ENCODE measurements around the gene CCDC82.
"Not testable (repeated sequence)": the region's sequence is repeated elsewhere in the genome, so short reads cannot be mapped to it uniquely, and the experiment has no call there.

Gene CCDC82

DNA sequence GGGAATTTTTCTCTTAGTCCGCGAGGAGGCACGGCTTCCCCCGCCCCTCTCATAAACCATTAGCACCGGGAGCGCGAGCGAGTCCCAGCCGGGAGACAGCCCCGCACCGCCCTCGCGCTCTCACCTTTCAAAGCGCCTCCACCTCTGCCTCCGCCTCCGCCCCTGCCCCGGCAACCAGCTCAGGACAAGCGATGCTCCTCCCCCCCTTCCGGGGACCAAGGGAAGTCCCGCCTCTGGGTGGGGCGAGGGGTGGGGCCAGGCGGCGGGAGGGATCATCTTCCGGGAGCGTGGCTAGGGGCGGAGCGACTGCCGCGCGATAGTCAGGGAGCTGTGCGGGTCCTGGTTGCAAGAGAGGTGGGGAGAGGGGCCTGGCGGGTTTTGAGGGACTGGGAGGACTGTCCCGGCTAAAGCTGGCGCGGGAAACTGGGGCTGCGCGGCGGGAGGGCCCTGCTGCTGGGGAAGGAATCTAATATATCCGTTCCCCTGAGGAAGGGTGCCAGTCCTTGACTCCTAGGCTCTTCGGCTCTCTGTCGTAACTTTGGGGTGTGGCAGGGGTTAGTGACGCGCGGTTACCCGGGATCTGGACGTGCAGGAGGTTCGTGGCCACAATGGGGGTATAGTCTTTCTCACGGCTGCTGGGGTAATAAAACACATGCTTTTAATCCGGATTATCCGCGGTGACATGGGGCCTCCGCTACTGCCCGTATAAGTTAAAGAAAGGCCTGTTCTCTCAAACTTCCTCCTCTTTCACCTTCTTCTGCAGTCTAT lies at the start of gene CCDC82, which contains the start of gene JRKL:
Gene CCDC82, minus strand, starts transcription at position 193 of the 768 bp plus-strand sequence. CDS start 5,165 bp downstream, outside the sequence.
Gene JRKL, plus strand, starts transcription at position 294 of the 768 bp plus-strand sequence. CDS start 637 bp downstream, outside the sequence.
- H3K27ac ChIP-seq: peak within 1 kb of the TSS; percentile 72
- peak; percentile 73 for DNase-seq (ENCODE audit: low read depth, low spot score)

DNA sequence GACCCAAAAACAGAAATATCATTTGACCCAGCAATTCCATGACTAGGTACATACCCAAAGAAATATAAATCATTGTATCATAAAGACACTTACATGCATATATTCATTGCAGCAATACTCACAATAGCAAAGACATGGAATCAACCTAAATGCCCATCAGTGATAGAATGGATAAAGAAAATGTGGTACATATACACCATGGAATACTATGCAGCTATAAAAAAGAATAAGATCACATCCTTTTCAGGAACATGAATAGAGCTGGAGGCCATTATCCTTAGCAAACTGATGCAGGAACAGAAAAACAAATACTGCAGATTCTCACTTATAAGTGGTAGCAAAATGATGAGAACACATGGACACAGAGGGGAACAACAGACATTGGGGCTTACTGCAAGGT lies 42.9 kb upstream of the CCDC82 start:
- not testable (repeated sequence) for H3K27ac ChIP-seq; DNase-seq (ENCODE audit: low read depth, low spot score)

DNA sequence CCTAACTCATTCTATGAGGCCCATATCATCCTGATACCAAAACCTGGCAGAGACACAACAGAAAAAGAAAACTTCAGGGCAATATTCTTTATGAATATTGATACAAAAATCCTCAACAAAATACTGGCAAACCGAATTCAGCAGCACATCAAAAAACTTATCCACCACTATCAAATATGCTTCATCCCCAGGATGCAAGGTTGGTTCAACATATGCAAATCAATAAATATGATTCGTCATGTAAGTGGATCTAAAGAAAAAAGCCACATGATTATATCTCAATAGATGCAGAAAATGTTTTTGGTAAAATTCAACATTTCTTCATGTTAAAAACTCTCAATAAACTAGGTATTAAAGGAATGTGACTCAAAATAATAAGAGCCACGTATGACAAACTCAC lies 41.0 kb upstream of the CCDC82 start:
- DNase-seq (ENCODE audit: low read depth, low spot score): no peak
- no peak overlapping the region for H3K27ac ChIP-seq

- no peak for DNase-seq (ENCODE audit: low read depth, low spot score)
- H3K27ac ChIP-seq: no peak overlapping the region
Measured at GRCh38 chr11:96424693-96425092, 35.0 kb upstream of the CCDC82 start.

DNA sequence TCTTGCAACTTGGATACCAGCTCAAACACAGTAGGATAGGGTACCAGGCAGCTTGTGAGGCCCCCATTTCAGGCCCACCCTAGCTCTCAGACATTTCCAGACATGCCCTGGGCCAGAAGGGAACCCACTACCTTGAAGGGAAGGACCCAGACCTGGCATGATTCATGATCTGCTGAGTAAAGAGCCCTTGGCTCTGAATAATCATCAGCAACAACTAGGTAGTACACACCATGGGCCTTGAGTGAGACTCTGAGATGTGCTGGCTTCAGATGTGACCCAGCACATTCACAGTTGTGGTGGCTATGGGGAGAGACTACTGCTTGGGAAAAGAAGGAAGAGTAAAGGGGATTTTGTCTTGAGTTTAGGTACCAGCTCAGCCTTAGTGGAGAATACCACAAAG lies 23.7 kb upstream of the CCDC82 start:
- no peak overlapping the region for H3K27ac ChIP-seq
- DNase-seq (ENCODE audit: low read depth, low spot score): no peak

DNA sequence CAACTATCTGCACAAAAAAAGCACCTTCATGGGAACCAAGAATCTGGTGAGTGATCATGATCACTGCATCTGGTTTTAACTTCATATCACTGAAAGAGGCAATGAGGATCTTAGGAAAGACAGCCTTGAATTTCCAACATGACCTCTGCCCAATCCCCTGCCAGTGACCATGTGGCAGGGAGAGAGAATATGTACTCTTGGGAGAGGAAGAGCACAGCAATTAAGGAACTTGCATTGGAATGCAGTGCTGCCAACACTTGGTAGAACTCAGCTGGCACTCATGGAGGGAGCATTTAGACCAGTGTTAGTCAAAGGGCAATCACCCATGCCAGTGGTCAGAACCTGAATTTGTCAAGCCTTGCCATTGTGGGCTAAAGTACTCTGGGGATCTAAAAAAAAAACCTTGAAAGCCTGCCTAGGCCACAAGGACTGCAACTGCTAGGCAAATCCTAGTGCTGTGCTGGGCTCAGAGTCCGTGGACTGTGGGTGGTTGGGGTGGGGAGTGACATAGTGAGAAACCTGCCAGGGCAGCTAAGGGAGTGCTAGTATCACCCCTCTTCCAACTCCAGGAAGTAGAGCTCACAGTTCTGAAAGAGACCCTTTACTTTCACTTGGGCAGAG lies 23.2 kb upstream of the CCDC82 start:
- no peak for DNase-seq (ENCODE audit: low read depth, low spot score)
- H3K27ac ChIP-seq: no peak overlapping the region

- H3K27ac ChIP-seq: peak overlapping the region; percentile 48
Measured at GRCh38 chr11:96411412-96411811, 21.7 kb upstream of the CCDC82 start.

GRCh38 chr11:96400697-96401096 lies 11.0 kb upstream of the CCDC82 start:
- H3K27ac ChIP-seq: no peak overlapping the region

More at GRCh38 chr11:96411412-96411811, 21.7 kb upstream of the CCDC82 start:
- DNase-seq (ENCODE audit: low read depth, low spot score): not testable (repeated sequence)

GRCh38 chr11:96397863-96398262 lies 8.2 kb upstream of the CCDC82 start:
- DNase-seq (ENCODE audit: low read depth, low spot score): no peak
- H3K27ac ChIP-seq: no peak overlapping the region

More at GRCh38 chr11:96400697-96401096, 11.0 kb upstream of the CCDC82 start:
- DNase-seq (ENCODE audit: low read depth, low spot score): no peak

- H3K27ac ChIP-seq: no peak overlapping the region
- DNase-seq (ENCODE audit: low read depth, low spot score): no peak
Measured at GRCh38 chr11:96396637-96397036, 6.9 kb upstream of the CCDC82 start.

DNA sequence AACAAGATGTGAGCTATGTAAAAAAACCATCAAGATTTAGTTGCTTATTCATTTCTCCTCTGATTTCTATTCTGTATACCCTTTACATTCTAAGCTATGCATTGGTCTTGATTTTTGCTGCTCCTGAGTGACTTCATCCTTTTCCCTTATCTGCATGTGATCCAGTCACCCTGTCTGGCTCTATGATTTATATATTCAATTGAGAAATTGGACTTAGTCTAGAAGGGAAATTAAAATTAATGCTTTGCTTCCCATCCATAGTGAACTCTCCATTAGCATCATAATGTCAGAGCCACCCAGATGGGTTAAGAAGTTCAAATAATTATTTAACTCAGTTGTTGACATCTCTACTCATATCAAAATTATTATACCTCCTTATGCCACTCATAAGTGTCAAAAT lies 5.1 kb upstream of the CCDC82 start:
- no peak for DNase-seq (ENCODE audit: low read depth, low spot score)
- no peak overlapping the region for H3K27ac ChIP-seq

DNA sequence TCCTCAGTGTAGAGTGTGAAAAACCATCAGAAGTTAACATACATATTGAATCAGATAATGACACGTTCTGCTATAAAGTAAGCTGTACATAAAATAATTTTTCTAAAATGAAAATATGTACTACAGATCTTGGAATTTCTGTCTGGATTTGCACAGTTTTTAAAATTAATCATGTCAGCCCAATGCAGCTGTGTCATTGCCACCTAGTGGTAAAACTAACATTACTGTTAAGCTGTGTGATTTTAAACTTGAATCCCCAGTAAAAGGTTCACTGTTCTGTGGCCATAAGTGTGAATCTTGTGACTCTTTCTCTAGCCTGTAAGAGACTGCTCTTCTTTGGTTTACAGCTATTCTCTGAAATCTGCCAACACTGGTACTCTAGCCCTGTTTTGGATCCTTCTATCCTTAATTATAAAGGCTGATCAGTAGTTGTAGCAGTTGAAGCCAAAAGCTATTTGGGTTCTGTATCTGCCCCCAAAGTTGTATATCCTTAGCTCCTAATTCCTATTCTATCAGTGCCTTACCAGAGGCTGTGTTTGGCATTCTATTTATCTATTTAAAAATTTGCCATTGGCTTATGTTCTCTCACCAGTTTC lies 4.1 kb upstream of the CCDC82 start:
- no peak for DNase-seq (ENCODE audit: low read depth, low spot score)
- no peak overlapping the region for H3K27ac ChIP-seq

GRCh38 chr11:96391698-96392307 lies 2.1 kb upstream of the CCDC82 start:
- H3K27ac ChIP-seq: no peak overlapping the region
- DNase-seq (ENCODE audit: low read depth, low spot score): no peak

GRCh38 chr11:96390488-96390792 lies 728 bp upstream of the CCDC82 start:
- H3K27ac ChIP-seq: peak overlapping the region; percentile 72
- no peak for DNase-seq (ENCODE audit: low read depth, low spot score)

DNA sequence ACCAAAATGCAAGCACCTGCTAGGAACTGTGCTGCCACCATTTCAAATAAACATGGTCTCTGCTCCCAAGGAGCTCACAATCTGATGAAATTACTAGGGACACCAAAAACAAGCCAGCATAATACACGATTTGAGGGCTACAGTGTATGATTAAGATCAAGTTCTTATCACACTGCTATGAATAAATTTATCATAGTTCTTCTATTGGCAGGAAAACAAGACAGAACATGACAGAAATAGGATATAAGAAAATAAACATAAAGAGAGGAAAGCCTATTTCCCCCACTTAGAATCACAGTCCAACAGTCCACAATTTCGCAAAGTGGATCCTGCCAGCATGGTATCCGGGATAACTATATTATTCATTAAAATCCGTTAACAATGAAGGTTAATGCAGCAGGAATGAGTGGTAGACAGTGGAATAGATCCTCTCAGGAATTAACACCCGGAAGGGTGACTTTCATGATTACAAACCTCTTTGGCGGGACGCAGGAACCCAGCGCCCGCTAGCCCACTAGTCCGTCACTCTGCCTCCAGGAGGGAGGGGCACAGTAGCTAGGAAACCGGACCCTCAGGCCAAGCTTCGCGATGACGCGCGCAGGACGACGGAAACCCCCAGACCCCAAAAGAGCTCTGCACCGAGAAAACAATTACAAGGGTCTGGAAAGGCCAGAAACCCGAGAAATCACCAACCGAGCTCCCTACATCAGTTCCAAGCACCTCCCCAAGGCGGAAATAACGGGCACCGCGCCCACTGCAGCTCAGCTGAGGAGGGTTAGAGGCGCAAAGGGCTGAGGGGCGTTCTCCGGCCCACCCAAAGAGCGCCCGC lies 607 bp downstream of the CCDC82 start:
- no peak for DNase-seq (ENCODE audit: low read depth, low spot score)
- H3K27ac ChIP-seq: peak overlapping the region; percentile 72

- no peak overlapping the region for H3K27ac ChIP-seq
Measured at GRCh38 chr11:96385187-96385586, 4.5 kb downstream of the CCDC82 start.

DNA sequence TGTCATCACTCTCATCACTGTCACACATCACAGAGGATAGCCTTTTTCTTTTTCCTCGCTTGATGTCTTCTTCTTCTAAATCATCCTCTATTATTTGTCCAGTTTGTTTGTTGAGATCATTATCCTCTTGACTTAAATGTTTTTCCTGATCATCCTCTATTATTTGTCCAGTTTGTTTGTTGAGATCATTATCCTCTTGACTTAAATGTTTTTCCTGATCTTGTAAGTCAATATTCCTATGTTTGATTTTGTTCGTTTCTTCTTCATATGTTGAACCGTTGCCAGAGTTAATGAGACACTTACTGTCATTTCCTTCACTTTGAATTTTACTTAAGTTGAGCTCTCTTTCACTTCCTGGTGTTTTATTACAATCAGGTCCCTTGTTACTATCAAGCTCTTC lies 5.6 kb downstream of the CCDC82 start:
- no peak overlapping the region for H3K27ac ChIP-seq
- DNase-seq (ENCODE audit: low read depth, low spot score): no peak

More at GRCh38 chr11:96385187-96385586, 4.5 kb downstream of the CCDC82 start:
- no peak for DNase-seq (ENCODE audit: low read depth, low spot score)

- no peak for DNase-seq (ENCODE audit: low read depth, low spot score)
- no peak overlapping the region for H3K27ac ChIP-seq
Measured at GRCh38 chr11:96376796-96377195, 12.9 kb downstream of the CCDC82 start.

GRCh38 chr11:96373826-96374225 lies 15.9 kb downstream of the CCDC82 start:
- DNase-seq (ENCODE audit: low read depth, low spot score): no peak
- no peak overlapping the region for H3K27ac ChIP-seq

DNA sequence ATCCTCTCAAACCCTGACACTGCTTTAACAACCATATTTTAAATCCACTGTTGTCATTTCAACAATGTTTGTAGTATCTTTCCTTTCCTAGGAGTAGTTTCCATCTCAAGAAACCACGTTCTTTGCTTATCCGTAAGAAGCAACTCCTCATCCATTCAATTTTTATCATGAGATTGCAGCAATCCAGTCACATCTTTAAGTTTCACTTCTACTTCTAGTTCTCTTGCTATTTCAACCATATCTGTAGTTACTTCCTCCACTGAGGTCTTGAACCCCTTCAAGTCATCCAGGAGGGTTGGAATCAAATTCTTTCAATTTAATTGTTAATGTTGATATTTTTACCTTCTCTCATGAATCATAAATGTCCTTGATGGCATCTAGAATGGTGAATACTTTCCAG lies 22.4 kb downstream of the CCDC82 start:
- DNase-seq (ENCODE audit: low read depth, low spot score): no peak
- H3K27ac ChIP-seq: no peak overlapping the region
